Measurements from ENCODE around the gene SPRED2.

GRCh38 chr2:65353046-65353445 is 79.4 kb downstream of the SPRED2 start:
- TF ChIP-seq POLR2A (IDR thresholded peaks at IDR 0.05) (no peak), CTCF (IDR thresholded peaks at IDR 0.05) (no peak)

Data from esophagus squamous epithelium (tissue), 4 donors.